NCI-H146 (cell line): ENCODE measurements around the gene RAPSN.

Experiments used
- DNase-seq: peaks from one replicate; lab custom pipeline; 2025; lab: John Stamatoyannopoulos, UW

The RAPSN gene

GRCh38 chr11:47448566-47449427 is at the start of gene RAPSN:
Gene RAPSN (minus strand): TSS chr11:47449136. CDS start chr11:47448964, 172 bp downstream.
- DNase-seq, result no peak

- DNase-seq, result no peak
Measured at GRCh38 chr11:47498149-47498548, 49.2 kb upstream of the RAPSN start.

GRCh38 chr11:47496808-47497207 is 47.9 kb upstream of the RAPSN start:
- DNase-seq, result no peak

GRCh38 chr11:47495856-47496217 is 46.9 kb upstream of the RAPSN start:
- no peak for DNase-seq

- no peak for DNase-seq
Measured at GRCh38 chr11:47495011-47495855, 46.3 kb upstream of the RAPSN start.

- DNase-seq, result no peak
Measured at GRCh38 chr11:47489395-47489755, 40.4 kb upstream of the RAPSN start.

GRCh38 chr11:47488674-47489394 is 39.9 kb upstream of the RAPSN start:
- no peak for DNase-seq

GRCh38 chr11:47488111-47488510 is 39.2 kb upstream of the RAPSN start:
- DNase-seq, result no peak

GRCh38 chr11:47487421-47487820 is 38.5 kb upstream of the RAPSN start:
- no peak for DNase-seq

- DNase-seq, result no peak
Measured at GRCh38 chr11:47485107-47485506, 36.2 kb upstream of the RAPSN start.

GRCh38 chr11:47483457-47483856 is 34.5 kb upstream of the RAPSN start:
- DNase-seq, result no peak

- no peak for DNase-seq
Measured at GRCh38 chr11:47480762-47481161, 31.8 kb upstream of the RAPSN start.

- DNase-seq, result no peak
Measured at GRCh38 chr11:47478651-47479329, 29.9 kb upstream of the RAPSN start.

- DNase-seq, result no peak
Measured at GRCh38 chr11:47477753-47478152, 28.8 kb upstream of the RAPSN start.

GRCh38 chr11:47477323-47477722 is 28.4 kb upstream of the RAPSN start:
- DNase-seq, result no peak

- DNase-seq, result no peak
Measured at GRCh38 chr11:47470671-47471070, 21.7 kb upstream of the RAPSN start.

- no peak for DNase-seq
Measured at GRCh38 chr11:47469361-47470179, 20.6 kb upstream of the RAPSN start.

- no peak for DNase-seq
Measured at GRCh38 chr11:47468598-47469214, 19.8 kb upstream of the RAPSN start.

- DNase-seq, result peak; percentile 91
Measured at GRCh38 chr11:47467357-47467756, 18.4 kb upstream of the RAPSN start.

GRCh38 chr11:47466701-47467250 is 17.8 kb upstream of the RAPSN start:
- peak; percentile 88 for DNase-seq
